B cell (primary cell): Measurements from ENCODE around the gene SPEM3. TPM values are rescaled to one million over a fixed set of nuclear protein-coding genes. Genes with fewer than 3 reads are reported as not detected.

Experiments used
- ATAC-seq: fragments of 200-7000 bp; cut with Tn5 transposase; one replicate; pipeline ENCODE4 v1.10.0; 2021; ENCODE audit warnings: low read depth, mild to moderate bottlenecking, moderate number of reproducible peaks, moderate library complexity
- CTCF ChIA-PET: fragments of 350-600 bp; sonication (Branson Sonifier 250); formaldehyde crosslinking; loops from one replicate; lab custom pipeline; 2021; ENCODE audit warnings: antibody characterized with exemption, inconsistent platforms; lab: Charles Lee
- POLR2A ChIA-PET: fragments of 350-600 bp; sonication (Branson Sonifier 250); formaldehyde crosslinking; loops from one replicate; lab custom pipeline; 2021; ENCODE audit warnings: antibody characterized with exemption; lab: Charles Lee
- DNase-seq: peaks from one replicate; pipeline ENCODE4 v3.0.0; 2013
- H2AFZ ChIP-seq: 2 replicates; pipeline ENCODE4 v1.6.1; 2012; ENCODE audit warnings: mild to moderate bottlenecking, low read depth, low read length; ENCODE audit not compliant: insufficient read depth, poor library complexity, severe bottlenecking
- H3K27ac ChIP-seq, 2 donors: 1 replicate in 1 of 2; 2 replicates in 1 of 2; pipeline ENCODE4 v1.5.1; 2012 to 2013; ENCODE audit warnings: low read length in 2 of 2, mild to moderate bottlenecking in 2 of 2, moderate library complexity in 1 of 2
- H3K27me3 ChIP-seq, 4 experiments: fragments of 200-600 bp in 1 of 4; sonication (generic) in 1 of 4; replicated peaks in 1 of 4; 1 replicate in 2 of 4; 2 replicates in 2 of 4; pipeline versions ENCODE4 v1.6.1 to v1.7.0; 2013 to 2016; ENCODE audit warnings: low read length in 3 of 4, mild to moderate bottlenecking in 2 of 4, mixed read lengths in 1 of 4, moderate library complexity in 1 of 4; ENCODE audit not compliant: insufficient read depth in 4 of 4, control insufficient read depth in 3 of 4; ENCODE audit errors: control extremely low read depth in 1 of 4
- H3K36me3 ChIP-seq, 2 experiments: replicated peaks in 1 of 2; 1 replicate in 1 of 2; 2 replicates in 1 of 2; pipeline versions ENCODE4 v1.6.1 to v1.7.1; 2013; ENCODE audit warnings: low read length in 1 of 2; ENCODE audit not compliant: insufficient read depth in 2 of 2, control insufficient read depth in 1 of 2; ENCODE audit errors: control extremely low read depth in 1 of 2, extremely low read depth in 1 of 2
- H3K4me1 ChIP-seq, 2 donors: fragments of 200-600 bp in 1 of 2; sonication (generic) in 1 of 2; 1 replicate in 1 of 2; 2 replicates in 1 of 2; pipeline versions ENCODE4 v1.5.1 to v1.6.1; 2013 to 2017; ENCODE audit warnings: low read length in 2 of 2; ENCODE audit not compliant: control insufficient read depth in 2 of 2, insufficient read depth in 2 of 2
- H3K4me2 ChIP-seq: replicated peaks from 2 replicates; pipeline ENCODE3; 2012; ENCODE audit warnings: mild to moderate bottlenecking, low read depth, low read length; ENCODE audit not compliant: poor library complexity, severe bottlenecking
- H3K4me3 ChIP-seq, 5 experiments: fragments of 200-600 bp in 1 of 5; sonication (generic) in 1 of 5; 1 replicate in 3 of 5; 2 replicates in 2 of 5; pipeline versions ENCODE4 v1.5.1 to v1.7.0; 2011 to 2016; ENCODE audit warnings: low read length in 4 of 5, mild to moderate bottlenecking in 4 of 5, low read depth in 2 of 5, control low read depth in 1 of 5, moderate library complexity in 1 of 5; ENCODE audit not compliant: insufficient read depth in 1 of 5; ENCODE audit errors: control extremely low read depth in 1 of 5, extremely low read depth in 1 of 5
- H3K79me2 ChIP-seq: fragments of 200-600 bp; sonication (generic); one replicate; pipeline ENCODE4 v1.6.0; 2016; ENCODE audit warnings: low read length; ENCODE audit not compliant: control insufficient read depth, insufficient read depth
- H3K9ac ChIP-seq: fragments of 200-600 bp; sonication (generic); 2 replicates; pipeline ENCODE4 v1.6.1; 2017; ENCODE audit warnings: mild to moderate bottlenecking, low read length, moderate library complexity
- H3K9me3 ChIP-seq, 3 donors: one replicate each; pipeline versions ENCODE4 v1.6.1 to v1.7.1; 2013; ENCODE audit warnings: low read length in 2 of 3; ENCODE audit not compliant: control insufficient read depth in 2 of 3, insufficient read depth in 1 of 3; ENCODE audit errors: control extremely low read depth in 1 of 3
- H4K20me1 ChIP-seq: 2 replicates; pipeline ENCODE4 v1.6.0; 2012; ENCODE audit warnings: mild to moderate bottlenecking, low read length; ENCODE audit not compliant: insufficient read depth, control insufficient read depth, poor library complexity, severe bottlenecking
- H3K27ac Mint-ChIP-seq: one replicate; pipeline ENCODE4 v1.8.0; 2021; ENCODE audit warnings: mixed read lengths
- H3K27me3 Mint-ChIP-seq: one replicate; pipeline ENCODE4 v1.8.0; 2021; ENCODE audit warnings: mixed read lengths
- H3K4me1 Mint-ChIP-seq: one replicate; pipeline ENCODE4 v1.8.0; 2021; ENCODE audit warnings: mixed read lengths
- H3K4me3 Mint-ChIP-seq: one replicate; pipeline ENCODE4 v1.8.0; 2021; ENCODE audit warnings: mixed read lengths
- H3K9me3 Mint-ChIP-seq: one replicate; pipeline ENCODE4 v1.8.0; 2022; ENCODE audit warnings: mixed read lengths; ENCODE audit not compliant: insufficient read depth
- CTCF ChIP-seq: fragments of 200-600 bp; IDR thresholded peaks from one replicate; pipeline ENCODE4 v1.8.0; 2022; ENCODE audit warnings: antibody characterized with exemption, mild to moderate bottlenecking
- EZH2 ChIP-seq: IDR thresholded peaks from 2 replicates; pipeline ENCODE4 v1.6.1; 2012; ENCODE audit warnings: borderline replicate concordance, low read depth, mild to moderate bottlenecking, moderate library complexity, low read length; ENCODE audit not compliant: insufficient read depth, poor library complexity, severe bottlenecking
- WGBS: methylation state at CpG from one replicate; pipeline ENCODE4 v1.1.5; 2013; ENCODE audit warnings: missing lambda C conversion rate; ENCODE audit not compliant: insufficient coverage; 5-methylcytosine and 5-hydroxymethylcytosine counted together
- intact Hi-C: fragments of 100-400 bp; cut with micrococcal nuclease; formaldehyde crosslinking; loops from one replicate; pipeline ENCODE4 v1.10.0; 2022
- polyA plus RNA-seq: library from polyadenylated mRNA; depleted of rRNA; stranded (reverse); fragments of >200 nt; gene quantifications from 2 replicates; pipeline ENCODE4 v1.2.3, GENCODE V29; 2012
- total RNA-seq, 2 donors: library from RNA; stranded (reverse); fragments of 120-200 nt in 1 of 2; gene quantifications; 1 replicate in 1 of 2; 2 replicates in 1 of 2; pipeline versions ENCODE4 v1.2.3 to v1.2.4, GENCODE V29; 2013 to 2022

Gene SPEM3
- total and polyA plus RNA-seq, 2 donors (not counting 1 experiment from before 2014, with no cell fraction given), result not detected

DNA sequence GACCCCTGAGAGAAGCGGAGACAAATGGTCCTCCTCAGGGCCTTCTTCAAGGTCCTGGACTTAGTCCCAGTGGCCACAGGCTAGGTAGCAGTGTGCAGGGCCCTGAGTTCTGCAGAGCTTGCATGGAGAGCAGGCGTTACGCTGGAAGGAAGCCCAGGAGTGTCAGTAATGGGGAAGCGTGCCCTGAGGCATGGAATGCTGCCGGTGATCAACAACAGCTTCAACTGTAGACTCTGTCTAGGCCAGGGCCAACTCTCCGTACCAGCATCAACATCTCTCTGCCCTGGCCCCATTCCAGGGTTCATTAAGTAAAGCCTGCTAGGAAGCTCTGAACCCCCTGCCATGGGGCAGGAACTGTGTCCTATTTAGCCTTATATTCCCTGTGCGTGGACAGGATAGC lies 48.3 kb upstream of the SPEM3 start:
- no peak for TF ChIP-seq CTCF
- TF ChIP-seq EZH2, result no peak
- Histone ChIP-seq H3K4me2 (no peak overlapping the region), H3K9ac (no peak overlapping the region), H3K79me2 (no peaks in the 10 kb centered on the region), H3K27ac (no peak overlapping the region), H3K9me3 (peaks cover 2 to 19% (median 2%) of the 10 kb centered on the region in 3 donors), H3K27me3 (peaks cover 0 to 43% (median 14%) of the 10 kb centered on the region in 4 experiments), H3K36me3 (no peaks in the 10 kb centered on the region), H3K4me3 (no peak overlapping the region), H4K20me1 (no peaks in the 10 kb centered on the region), H3K4me1 (peaks cover 19% of the 10 kb centered on the region in 2 donors), H2AFZ (no peak overlapping the region)
- Mint-ChIP-seq H3K4me3 (no peak overlapping the region), H3K27ac (no peak overlapping the region), H3K4me1 (peaks cover 13% of the 10 kb centered on the region), H3K27me3 (peaks cover 41% of the 10 kb centered on the region), H3K9me3 (no peaks in the 10 kb centered on the region)
- POLR2A ChIA-PET, result interaction anchor here (0.9 to 1.1 kb wide), 2 partner anchors 24 to 30 kb away, joined by 3 to 4 read pairs; partner anchors contain the start of gene TMEM256
- 72% methylated on average over 7 of the region's 7 CpGs for WGBS
- CTCF ChIA-PET, result no interaction called here
- ATAC-seq (no peak), DNase-seq (no peak)
- intact Hi-C loops, result no loop called here

DNA sequence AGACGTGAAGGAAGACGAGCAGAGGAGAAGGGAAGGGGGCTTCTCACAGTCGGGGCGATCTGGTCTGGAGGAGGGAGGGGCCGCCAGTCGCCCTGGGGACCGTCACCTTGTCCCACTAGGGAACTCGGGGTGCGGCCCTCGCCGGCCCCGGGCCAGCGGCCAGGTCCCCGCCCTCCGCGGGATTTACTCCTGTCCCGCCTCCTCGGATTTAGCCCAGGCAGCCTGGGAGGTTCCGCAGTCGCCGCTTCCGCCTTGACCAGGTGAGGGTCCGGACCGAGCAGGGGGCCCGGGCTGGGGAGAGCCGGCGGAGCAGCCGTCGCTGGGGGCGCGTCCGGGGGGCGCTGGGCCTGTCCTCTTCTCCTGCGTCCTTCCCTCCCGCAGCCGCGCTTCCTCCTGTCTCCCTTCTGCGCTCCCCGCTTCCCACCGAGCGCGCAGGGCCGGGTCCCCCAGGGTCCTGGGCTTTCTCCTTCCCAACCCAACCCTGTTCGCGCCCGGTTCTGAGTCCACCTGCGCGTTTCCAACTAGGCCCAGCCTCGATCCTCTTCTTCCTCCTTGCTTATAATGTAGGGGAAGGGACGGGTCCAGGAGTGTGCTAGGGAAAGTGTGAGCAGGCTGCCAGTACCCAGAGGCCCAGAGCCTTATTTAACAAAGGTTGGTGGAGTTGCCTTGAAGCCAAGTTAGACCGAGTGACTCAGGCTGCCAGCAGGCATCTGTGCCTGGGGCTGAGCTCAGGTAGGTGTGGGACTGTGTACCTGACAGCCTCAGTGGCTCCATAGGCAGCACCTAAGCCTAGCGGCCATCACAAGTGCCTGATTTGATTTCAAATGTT lies 47.6 kb upstream of the SPEM3 start, which contains the start of gene TNK1:
TSS of gene TNK1 (plus strand) at position 235 of the 829 bp plus-strand sequence. CDS start 1,838 bp downstream, outside the sequence.
- ChIA-PET POLR2A (interaction anchor here (0.9 to 1.1 kb wide), 2 partner anchors 23 to 31 kb away, joined by 3 to 4 read pairs; partner anchors contain the start of gene TMEM256), CTCF (no interaction called here)
- no peak within 1 kb of the TSS for H3K27ac ChIP-seq
- H3K79me2 ChIP-seq, result no peaks in the 10 kb centered on the region
- no peak within 1 kb of the TSS for H3K4me3 ChIP-seq
- H2AFZ ChIP-seq, result no peak within 1 kb of the TSS
- Mint-ChIP-seq H3K9me3 (no peaks in the 10 kb centered on the region), H3K27me3 (peaks cover 41% of the 10 kb centered on the region), H3K4me1 (peaks cover 14% of the 10 kb centered on the region), H3K27ac (no peak within 1 kb of the TSS), H3K4me3 (no peak within 1 kb of the TSS)
- peak; percentile 30 for DNase-seq
- no peak within 1 kb of the TSS for H3K9ac ChIP-seq
- peak within 1 kb of the TSS; percentile 14 for H3K4me2 ChIP-seq
- no peak for ATAC-seq
- WGBS, result 9% methylated on average over 50 of the region's 52 CpGs
- intact Hi-C loops, result no loop called here
- H3K36me3 ChIP-seq, result no peaks in the 10 kb centered on the region
- H3K9me3 ChIP-seq, result peaks cover 2 to 19% (median 2%) of the 10 kb centered on the region in 3 donors
- peaks cover 0 to 43% (median 14%) of the 10 kb centered on the region in 4 experiments for H3K27me3 ChIP-seq
- peak; percentile 34 for TF ChIP-seq EZH2
- no peak for TF ChIP-seq CTCF
- no peaks in the 10 kb centered on the region for H4K20me1 ChIP-seq
- peaks cover 19% of the 10 kb centered on the region in 2 donors for H3K4me1 ChIP-seq
